ENCODE measurements around the gene MBL2. TPM values are rescaled to one million over a fixed set of nuclear protein-coding genes. Genes with fewer than 3 reads are reported as not detected.
A peak's percentile ranks its signal among the peaks of the same experiment; 100 is the strongest.

MBL2 gene
- polyA plus RNA-seq, 1 donor (not counting 4 experiments of a cell fraction or from before 2014, with no cell fraction given) = not detected

GRCh38 chr10:52779541-52780390 is 7.2 kb upstream of the MBL2 start:
- no peak for DNase-seq (ENCODE audit: low read depth, low spot score)
- H3K9me3 ChIP-seq (ENCODE audit: control insufficient read depth, low read depth, low read length) = peaks cover 2% of the 10 kb centered on the region
- no peaks in the 10 kb centered on the region for H3K9me1 ChIP-seq (ENCODE audit: control insufficient read depth, extremely low read depth, insufficient read depth, low read length)

DNA sequence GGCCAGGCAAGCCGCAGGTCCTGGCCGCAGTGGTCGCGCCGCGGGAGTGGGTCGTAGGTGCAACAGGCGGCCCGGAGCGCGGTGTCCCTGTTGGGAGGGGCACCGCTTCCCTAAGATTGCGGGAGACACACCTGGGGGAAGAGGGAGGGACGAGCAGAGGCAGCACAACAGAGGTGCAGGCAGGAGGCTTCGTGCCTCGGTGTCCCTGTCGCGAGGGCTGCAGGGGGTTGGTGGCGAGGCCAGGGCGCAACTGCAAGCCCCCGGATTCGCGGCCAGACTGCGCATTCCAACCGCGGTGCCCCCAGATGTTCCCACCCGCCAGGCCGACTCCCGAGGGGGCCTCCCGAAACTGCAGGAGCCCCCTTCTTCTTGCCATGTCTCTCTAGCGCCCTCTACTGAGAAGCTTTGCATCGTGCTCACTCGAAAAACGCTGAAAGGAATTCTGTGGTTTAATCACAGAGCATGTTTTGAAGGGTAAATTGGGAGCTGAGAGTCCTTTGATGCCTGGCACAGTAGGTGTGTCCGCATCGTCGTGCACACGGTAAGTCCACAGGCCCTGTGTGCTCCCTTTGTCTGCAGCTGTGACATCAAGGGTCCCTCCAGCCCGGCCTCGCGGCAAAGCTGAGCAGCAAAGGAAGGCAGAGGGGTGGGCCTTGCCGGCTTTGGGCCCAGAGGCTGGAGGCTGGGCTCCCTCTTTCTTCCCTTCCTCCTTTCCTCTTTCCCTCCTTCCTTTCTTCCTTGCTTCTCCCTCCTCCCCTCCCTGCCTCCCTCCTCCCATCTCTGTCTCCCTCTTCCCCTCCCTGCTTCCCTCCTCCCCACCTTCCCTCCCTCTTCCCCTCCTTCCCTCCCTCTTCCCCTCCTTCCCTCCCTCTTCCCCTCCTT is 6.2 kb upstream of the MBL2 start:
- no peak overlapping the region for H2AFZ ChIP-seq (ENCODE audit: control insufficient read depth, low read length)
- H3K4me3 ChIP-seq (ENCODE audit: control insufficient read depth in 2 of 3, extremely low read depth in 1 of 3, insufficient read depth in 2 of 3, low read depth in 1 of 3, low read length in 3 of 3) = no peak overlapping the region
- dilution Hi-C loops (cut with MboI; ENCODE audit: extremely low pct_ligation_motif_present, low sequenced_read_pairs) = no loop called here
- H3K9ac ChIP-seq (ENCODE audit: control insufficient read depth, extremely low read depth, insufficient read depth, low read length) = no peak overlapping the region
- H3K27ac ChIP-seq (ENCODE audit: control insufficient read depth, insufficient read depth, low read length) = no peak overlapping the region
- peaks cover 6% of the 10 kb centered on the region for H3K27me3 ChIP-seq (ENCODE audit: control insufficient read depth, extremely low read depth, insufficient read depth, low read length)
- H3K4me1 ChIP-seq (ENCODE audit: control insufficient read depth, extremely low read depth, insufficient read depth, low read length) = no peaks in the 10 kb centered on the region
- no peak overlapping the region for H3K4me2 ChIP-seq (ENCODE audit: control insufficient read depth, extremely low read depth, insufficient read depth, low read depth, low read length)
- no peaks in the 10 kb centered on the region for H3K36me3 ChIP-seq (ENCODE audit: control insufficient read depth in 2 of 2, extremely low read depth in 1 of 2, insufficient read depth in 2 of 2, low read length in 2 of 2)
- DNase-seq (ENCODE audit: low read depth, low spot score) (no peak), FAIRE-seq (no peak)
- H3K79me2 ChIP-seq (ENCODE audit: control insufficient read depth, insufficient read depth, low read length) = no peaks in the 10 kb centered on the region
- H4K20me1 ChIP-seq (ENCODE audit: control insufficient read depth, extremely low read depth, insufficient read depth, low read length) = no peaks in the 10 kb centered on the region
- H3K9me1 ChIP-seq (ENCODE audit: control insufficient read depth, extremely low read depth, insufficient read depth, low read length) = no peaks in the 10 kb centered on the region
- TF ChIP-seq, protein P1, sequence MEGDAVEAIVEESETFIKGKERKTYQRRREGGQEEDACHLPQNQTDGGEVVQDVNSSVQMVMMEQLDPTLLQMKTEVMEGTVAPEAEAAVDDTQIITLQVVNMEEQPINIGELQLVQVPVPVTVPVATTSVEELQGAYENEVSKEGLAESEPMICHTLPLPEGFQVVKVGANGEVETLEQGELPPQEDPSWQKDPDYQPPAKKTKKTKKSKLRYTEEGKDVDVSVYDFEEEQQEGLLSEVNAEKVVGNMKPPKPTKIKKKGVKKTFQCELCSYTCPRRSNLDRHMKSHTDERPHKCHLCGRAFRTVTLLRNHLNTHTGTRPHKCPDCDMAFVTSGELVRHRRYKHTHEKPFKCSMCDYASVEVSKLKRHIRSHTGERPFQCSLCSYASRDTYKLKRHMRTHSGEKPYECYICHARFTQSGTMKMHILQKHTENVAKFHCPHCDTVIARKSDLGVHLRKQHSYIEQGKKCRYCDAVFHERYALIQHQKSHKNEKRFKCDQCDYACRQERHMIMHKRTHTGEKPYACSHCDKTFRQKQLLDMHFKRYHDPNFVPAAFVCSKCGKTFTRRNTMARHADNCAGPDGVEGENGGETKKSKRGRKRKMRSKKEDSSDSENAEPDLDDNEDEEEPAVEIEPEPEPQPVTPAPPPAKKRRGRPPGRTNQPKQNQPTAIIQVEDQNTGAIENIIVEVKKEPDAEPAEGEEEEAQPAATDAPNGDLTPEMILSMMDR (optimal IDR thresholded peaks at IDR 0.05 in 1 of 3, IDR thresholded peaks at IDR 0.05 in 1 of 3, conservative IDR thresholded peaks at IDR 0.05 in 1 of 3; ENCODE audit: extremely low read depth in 1 of 3, insufficient read depth in 2 of 3, low read length in 3 of 3) = peak; percentile 37 to 91 (median 42)
- TF ChIP-seq EZH2 (IDR thresholded peaks at IDR 0.05; ENCODE audit: low read length) = peak; percentile 46
- no peaks in the 10 kb centered on the region for H3K9me3 ChIP-seq (ENCODE audit: control insufficient read depth, low read depth, low read length)

More at GRCh38 chr10:52779541-52780390, 7.2 kb upstream of the MBL2 start:
- Histone ChIP-seq H3K27me3 (ENCODE audit: control insufficient read depth, extremely low read depth, insufficient read depth, low read length) (peaks cover 6% of the 10 kb centered on the region), H3K4me2 (ENCODE audit: control insufficient read depth, extremely low read depth, insufficient read depth, low read depth, low read length) (no peak overlapping the region), H3K4me3 (ENCODE audit: control insufficient read depth in 2 of 3, extremely low read depth in 1 of 3, insufficient read depth in 2 of 3, low read depth in 1 of 3, low read length in 3 of 3) (no peak overlapping the region), H3K79me2 (ENCODE audit: control insufficient read depth, insufficient read depth, low read length) (no peaks in the 10 kb centered on the region), H3K27ac (ENCODE audit: control insufficient read depth, insufficient read depth, low read length) (no peak overlapping the region), H3K36me3 (ENCODE audit: control insufficient read depth in 2 of 2, extremely low read depth in 1 of 2, insufficient read depth in 2 of 2, low read length in 2 of 2) (no peaks in the 10 kb centered on the region), H2AFZ (ENCODE audit: control insufficient read depth, low read length) (no peak overlapping the region), H3K4me1 (ENCODE audit: control insufficient read depth, extremely low read depth, insufficient read depth, low read length) (no peaks in the 10 kb centered on the region), H4K20me1 (ENCODE audit: control insufficient read depth, extremely low read depth, insufficient read depth, low read length) (no peaks in the 10 kb centered on the region), H3K9ac (ENCODE audit: control insufficient read depth, extremely low read depth, insufficient read depth, low read length) (no peak overlapping the region)
- FAIRE-seq = peak; percentile 71
- TF ChIP-seq, protein P1 (optimal IDR thresholded peaks at IDR 0.05 in 1 of 3, IDR thresholded peaks at IDR 0.05 in 1 of 3, conservative IDR thresholded peaks at IDR 0.05 in 1 of 3; ENCODE audit: extremely low read depth in 1 of 3, insufficient read depth in 2 of 3, low read length in 3 of 3) = peak; percentile 91 to 98 (median 94)
- TF ChIP-seq EZH2 (IDR thresholded peaks at IDR 0.05; ENCODE audit: low read length) = no peak
- dilution Hi-C loops (cut with MboI; ENCODE audit: extremely low pct_ligation_motif_present, low sequenced_read_pairs) = no loop called here
